Caco-2 (cell line): ENCODE data around the gene PDE6G. TPM values are rescaled to one million over a fixed set of nuclear protein-coding genes. Genes with fewer than 3 reads are reported as not detected.
"Not testable (repeated sequence)": the region's sequence is repeated elsewhere in the genome, so short reads cannot be mapped to it uniquely, and the experiment has no call there.

Experiments used
- BruUV-seq: library from RNA; stranded (reverse); fragments of 400-500 nt; replicated peaks from 2 replicates; lab custom pipeline; 2021; lab: Mats Ljungman, UMichigan
- CTCF ChIA-PET: fragments of 300-600 bp; sonication (Branson Sonifier 250); formaldehyde crosslinking; loops from one replicate; lab custom pipeline; 2022; ENCODE audit warnings: antibody characterized with exemption; lab: Charles Lee
- POLR2A ChIA-PET: fragments of 300-600 bp; sonication (Branson Sonifier 250); formaldehyde crosslinking; loops from one replicate; lab custom pipeline; 2022; ENCODE audit warnings: antibody characterized with exemption; lab: Charles Lee
- DNase-seq, 2 experiments: peaks; one replicate each; pipeline versions ENCODE4 v3.0.0 to v3.0.0-alpha.2; 2020 to 2022
- H3K27me3 ChIP-seq: replicated peaks from 2 replicates; pipeline ENCODE4 v1.6.0; 2011; ENCODE audit warnings: low read length; ENCODE audit not compliant: control insufficient read depth, insufficient read depth
- H3K36me3 ChIP-seq: 2 replicates; pipeline ENCODE4 v1.5.1; 2011; ENCODE audit warnings: low read length; ENCODE audit not compliant: control insufficient read depth, insufficient read depth
- H3K4me1 ChIP-seq: fragments of 250-450 bp; sonication (Bioruptor Pico); 2 replicates; pipeline ENCODE4 v1.5.1; 2020; ENCODE audit warnings: mild to moderate bottlenecking
- H3K4me3 ChIP-seq: 2 replicates; pipeline ENCODE4 v1.5.1; 2011; ENCODE audit warnings: low read depth, mild to moderate bottlenecking, control low read depth, low read length
- H3K9me3 ChIP-seq: fragments of 250-450 bp; sonication (Bioruptor Pico); 2 replicates; pipeline ENCODE4 v1.5.1; 2020; ENCODE audit warnings: mild to moderate bottlenecking, moderate library complexity
- H3K27ac Mint-ChIP-seq: one replicate; pipeline ENCODE4 v1.8.0; 2022; ENCODE audit warnings: mixed read lengths; ENCODE audit not compliant: unreplicated experiment
- H3K27me3 Mint-ChIP-seq: one replicate; pipeline ENCODE4 v1.8.0; 2022; ENCODE audit warnings: mixed read lengths; ENCODE audit not compliant: insufficient read depth, unreplicated experiment
- H3K36me3 Mint-ChIP-seq: one replicate; pipeline ENCODE4 v1.8.0; 2022; ENCODE audit warnings: mild to moderate bottlenecking, mixed read lengths; ENCODE audit not compliant: insufficient read depth, unreplicated experiment
- H3K4me1 Mint-ChIP-seq: one replicate; pipeline ENCODE4 v1.8.0; 2022; ENCODE audit warnings: low read depth, mixed read lengths; ENCODE audit not compliant: unreplicated experiment
- H3K4me3 Mint-ChIP-seq: one replicate; pipeline ENCODE4 v1.8.0; 2022; ENCODE audit warnings: mild to moderate bottlenecking, moderate library complexity, mixed read lengths; ENCODE audit not compliant: unreplicated experiment
- H3K9me3 Mint-ChIP-seq: one replicate; pipeline ENCODE4 v1.8.0; 2022; ENCODE audit warnings: mixed read lengths; ENCODE audit not compliant: unreplicated experiment
- CTCF ChIP-seq, 2 experiments: fragments of 200-600 bp in 1 of 2; IDR thresholded peaks; 1 replicate in 1 of 2; 2 replicates in 1 of 2; pipeline versions ENCODE4 v1.5.1 to v1.8.0; 2011 to 2022; ENCODE audit warnings: antibody characterized with exemption in 1 of 2, control low read depth in 1 of 2, inconsistent platforms in 1 of 2, low read depth in 1 of 2, low read length in 1 of 2, mild to moderate bottlenecking in 1 of 2, moderate library complexity in 1 of 2; ENCODE audit not compliant: insufficient read depth in 1 of 2, severe bottlenecking in 1 of 2, unreplicated experiment in 1 of 2
- intact Hi-C: fragments of 100-400 bp; cut with micrococcal nuclease; formaldehyde crosslinking; loops from one replicate; pipeline ENCODE4 v1.10.0; 2022; ENCODE audit not compliant: unreplicated experiment
- total RNA-seq: library from RNA; stranded (reverse); gene quantifications from 2 replicates; pipeline ENCODE4 v1.2.3, GENCODE V29; 2022

The PDE6G gene
- total RNA-seq, 1 experiment from 2014 or later, result not detected

DNA sequence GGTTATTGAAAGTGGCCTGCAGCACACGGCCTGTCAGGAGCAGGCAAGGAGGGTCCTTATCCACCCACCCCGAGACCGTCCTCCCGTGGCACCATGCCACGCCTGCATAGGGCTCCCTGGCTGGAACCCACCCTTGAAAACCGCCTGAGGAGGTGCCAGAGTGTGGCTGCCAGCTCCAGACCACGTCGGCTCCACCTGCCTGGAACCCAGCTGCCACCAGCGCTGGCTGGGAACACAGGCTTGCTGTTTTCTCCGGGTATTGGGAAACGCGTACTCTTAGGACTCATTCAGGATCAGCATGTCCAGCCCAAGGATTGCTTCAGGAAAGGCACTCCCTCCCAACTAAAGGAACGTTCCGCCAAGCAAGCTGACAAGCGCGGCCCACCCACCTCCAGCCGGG, 20.6 kb upstream of the PDE6G start:
- H3K36me3 ChIP-seq, result peaks cover 1% of the 10 kb centered on the region; the same call in 1 of the 2 replicates
- no peaks in the 10 kb centered on the region for H3K27me3 Mint-ChIP-seq
- CTCF ChIA-PET, result interaction anchor here (0.6 kb wide), 1 partner anchor 195 kb away, joined by 4 read pairs; no protein-coding TSS in a partner anchor

GRCh38 chr17:81675515-81676221, 19.3 kb upstream of the PDE6G start:
- peaks cover 74% of the 10 kb centered on the region for H3K36me3 Mint-ChIP-seq
- BruUV-seq, H3K27me3 ChIP-seq, H3K9me3 ChIP-seq, H3K27ac Mint-ChIP-seq, H3K4me3 ChIP-seq, H3K4me3 Mint-ChIP-seq, H3K9me3 Mint-ChIP-seq, H3K36me3 ChIP-seq, H3K4me1 ChIP-seq, intact Hi-C loops, H3K4me1 Mint-ChIP-seq, H3K27me3 Mint-ChIP-seq: not testable (repeated sequence)
- ChIA-PET POLR2A (interaction anchor here (0.6 kb wide), 1 partner anchor 154 kb away, joined by 4 read pairs; no protein-coding TSS in a partner anchor), CTCF (interaction anchor here (1.0 kb wide), 1 partner anchor 27 kb away, joined by 5 read pairs; no protein-coding TSS in a partner anchor)
- TF ChIP-seq CTCF (IDR thresholded peaks at IDR 0.05; ENCODE audit: insufficient read depth in 1 of 2, low read depth in 1 of 2, low read length in 1 of 2, severe bottlenecking in 1 of 2, unreplicated experiment in 1 of 2), result peak; percentile 31 to 65
- peak; percentile 55 to 61 for DNase-seq

More for the DNA sequence above, 20.6 kb upstream of the PDE6G start:
- no peaks in the 10 kb centered on the region for H3K9me3 Mint-ChIP-seq
- peaks cover 62% of the 10 kb centered on the region for H3K36me3 Mint-ChIP-seq
- no peak overlapping the region for H3K4me3 Mint-ChIP-seq
- intact Hi-C loops, result no loop called here
- Histone ChIP-seq H3K9me3 (no peaks in the 10 kb centered on the region), H3K4me3 (no peak overlapping the region), H3K4me1 (no peaks in the 10 kb centered on the region), H3K27me3 (no peaks in the 10 kb centered on the region)
- POLR2A ChIA-PET, result no interaction called here
- no peak overlapping the region for H3K27ac Mint-ChIP-seq
- BruUV-seq, result no TSS peak
- no peak for DNase-seq
- H3K4me1 Mint-ChIP-seq, result peaks cover 5% of the 10 kb centered on the region
- no peak for TF ChIP-seq CTCF (IDR thresholded peaks at IDR 0.05; ENCODE audit: insufficient read depth in 1 of 2, low read depth in 1 of 2, low read length in 1 of 2, severe bottlenecking in 1 of 2, unreplicated experiment in 1 of 2)

DNA sequence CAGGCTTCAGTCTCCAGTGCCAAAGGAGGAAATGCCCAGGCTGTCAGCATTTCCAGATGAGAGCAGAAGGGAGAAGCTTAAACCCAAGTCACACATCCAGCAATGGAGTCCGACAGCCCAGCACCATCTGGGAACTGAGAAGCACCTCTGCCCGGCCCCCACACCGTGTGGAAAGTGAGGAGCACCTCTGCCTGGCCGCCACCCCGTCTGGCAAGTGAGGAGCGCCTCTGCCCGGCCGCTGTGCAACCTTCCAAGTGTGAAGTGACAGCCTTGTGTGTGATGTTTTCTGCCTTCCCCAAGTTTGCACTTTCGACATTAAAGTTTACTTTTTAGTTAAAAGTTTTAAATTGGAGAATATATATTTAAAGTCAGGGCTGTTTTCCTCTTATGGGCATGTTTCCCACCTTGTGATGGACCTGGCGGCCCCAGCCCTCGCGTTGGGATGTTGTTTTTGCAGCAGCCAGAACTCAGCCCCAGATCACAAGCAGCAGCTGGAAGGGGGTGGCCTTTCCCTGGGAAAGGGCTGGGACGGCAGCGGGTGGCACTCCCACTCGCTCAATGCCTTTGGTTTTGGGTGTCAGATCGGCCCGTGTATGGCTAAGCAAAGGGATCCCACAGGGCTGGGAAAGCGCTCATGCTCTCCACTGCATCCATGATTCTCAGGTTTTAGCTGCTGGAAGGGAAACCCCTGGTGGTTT, 17.4 kb upstream of the PDE6G start:
- H3K36me3 Mint-ChIP-seq, result peaks cover 84% of the 10 kb centered on the region
- Histone ChIP-seq H3K27me3 (no peaks in the 10 kb centered on the region), H3K4me1 (no peaks in the 10 kb centered on the region), H3K36me3 (peaks cover 5% of the 10 kb centered on the region; the same call in 1 of the 2 replicates), H3K9me3 (no peaks in the 10 kb centered on the region), H3K4me3 (no peak overlapping the region)
- H3K27ac Mint-ChIP-seq, result peak overlapping the region; percentile 32
- H3K27me3 Mint-ChIP-seq, result no peaks in the 10 kb centered on the region
- ChIA-PET CTCF (no interaction called here), POLR2A (no interaction called here)
- intact Hi-C loops, result no loop called here
- TF ChIP-seq CTCF (IDR thresholded peaks at IDR 0.05; ENCODE audit: insufficient read depth in 1 of 2, low read depth in 1 of 2, low read length in 1 of 2, severe bottlenecking in 1 of 2, unreplicated experiment in 1 of 2), result no peak
- H3K9me3 Mint-ChIP-seq, result no peaks in the 10 kb centered on the region
- no peak for DNase-seq
- H3K4me1 Mint-ChIP-seq, result peaks cover 5% of the 10 kb centered on the region
- BruUV-seq, result no TSS peak
- H3K4me3 Mint-ChIP-seq, result no peak overlapping the region
